Suppressor macrophage treated with lipopolysaccharide for 1 hour (primary cell): Measurements from ENCODE around the gene PRTG.
A peak's percentile ranks its signal among the peaks of the same experiment; 100 is the strongest.
"Not testable (repeated sequence)": the region's sequence is repeated elsewhere in the genome, so short reads cannot be mapped to it uniquely, and the experiment has no call there.

Experiments used
- DNase-seq, 3 donors: peaks; one replicate each; pipeline ENCODE4 v3.0.0-alpha.2; 2020 to 2022

PRTG gene

GRCh38 chr15:55619783-55620182 lies 123.2 kb downstream of the PRTG start:
- peak in 2 of 3 donors; percentile 21 to 23 for DNase-seq

DNA sequence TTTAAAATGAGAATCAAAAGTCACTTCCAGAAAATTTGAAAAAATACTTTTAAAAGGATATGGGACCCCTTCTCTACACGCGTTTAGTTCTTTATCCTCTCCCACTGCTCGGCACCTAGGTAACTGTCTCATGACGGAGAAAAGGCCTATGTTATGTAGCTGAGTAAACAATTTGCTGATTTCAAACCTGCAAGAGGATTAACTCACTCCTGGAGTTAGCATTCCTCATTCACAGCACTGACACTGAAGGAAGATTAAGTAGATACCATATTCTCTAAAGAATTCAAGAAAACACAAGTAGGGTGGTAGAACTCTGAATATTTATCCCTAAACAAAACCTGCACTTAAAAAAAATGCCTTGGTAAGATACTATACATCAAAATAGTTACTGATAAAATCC lies 124.6 kb downstream of the PRTG start:
- no peak for DNase-seq

GRCh38 chr15:55615445-55615844 lies 127.5 kb downstream of the PRTG start:
- DNase-seq: no peak

GRCh38 chr15:55613727-55614126 lies 129.2 kb downstream of the PRTG start:
- no peak for DNase-seq

- DNase-seq: no peak
Measured at GRCh38 chr15:55606214-55606613, 136.7 kb downstream of the PRTG start.

DNA sequence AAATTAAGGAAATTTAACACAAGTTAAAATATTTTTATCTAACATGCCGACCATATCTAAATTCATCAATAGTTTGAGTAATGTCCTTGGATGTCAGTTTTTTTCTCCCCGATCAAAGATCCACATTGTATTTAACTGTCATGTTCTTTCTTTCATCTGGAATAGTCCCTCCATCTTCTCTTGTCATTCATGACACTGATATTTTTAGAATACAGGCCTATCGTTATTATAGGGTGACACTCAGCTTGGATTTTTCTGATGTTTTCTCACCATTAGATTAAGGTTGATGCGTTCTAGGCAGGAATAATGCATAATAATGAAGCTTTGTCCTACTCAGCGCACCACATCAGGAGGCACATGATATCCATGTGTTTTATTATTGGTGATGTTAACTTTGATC lies 141.6 kb downstream of the PRTG start:
- no peak for DNase-seq

DNA sequence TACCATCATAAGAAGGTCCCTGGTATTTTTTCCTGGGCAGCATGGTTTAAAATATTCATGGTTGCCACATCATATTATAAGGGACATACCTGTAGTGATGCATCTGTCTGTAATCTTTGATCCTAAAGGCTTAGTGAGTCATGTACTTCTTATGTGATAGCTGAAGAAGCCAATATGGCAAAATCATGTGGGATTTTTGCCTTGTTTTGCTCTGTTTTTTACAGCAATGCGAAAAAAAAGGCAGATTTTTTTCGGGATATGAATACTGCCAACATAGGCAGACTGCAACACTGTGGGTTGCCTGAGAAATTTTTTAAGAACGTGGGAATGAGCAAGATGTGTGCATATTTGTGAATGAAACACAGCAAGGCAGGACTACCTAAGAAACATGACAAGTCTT lies 143.5 kb downstream of the PRTG start:
- DNase-seq: no peak

DNA sequence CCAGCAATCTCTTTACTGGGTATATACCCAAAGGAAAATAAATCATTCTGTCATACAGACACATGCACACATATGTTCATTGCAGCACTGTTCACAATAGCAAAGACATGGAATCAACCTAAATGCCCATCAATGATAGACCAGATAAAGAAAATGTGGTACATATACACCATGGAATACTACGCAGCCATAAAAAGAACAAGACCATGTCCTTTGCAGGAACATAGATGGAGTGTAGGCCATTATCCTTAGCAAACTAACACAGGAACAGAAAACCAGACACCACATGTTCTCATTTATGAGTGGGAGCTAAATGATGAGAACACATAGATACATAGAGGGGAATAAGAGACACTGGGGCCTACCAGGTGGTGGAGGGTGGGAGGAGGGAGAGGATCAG lies 149.9 kb downstream of the PRTG start:
- DNase-seq: not testable (repeated sequence)

GRCh38 chr15:55590788-55591187 lies 152.2 kb downstream of the PRTG start:
- DNase-seq: no peak

- no peak for DNase-seq
Measured at GRCh38 chr15:55589287-55589686, 153.7 kb downstream of the PRTG start.

- no peak for DNase-seq
Measured at GRCh38 chr15:55588815-55589115, 154.2 kb downstream of the PRTG start.

DNA sequence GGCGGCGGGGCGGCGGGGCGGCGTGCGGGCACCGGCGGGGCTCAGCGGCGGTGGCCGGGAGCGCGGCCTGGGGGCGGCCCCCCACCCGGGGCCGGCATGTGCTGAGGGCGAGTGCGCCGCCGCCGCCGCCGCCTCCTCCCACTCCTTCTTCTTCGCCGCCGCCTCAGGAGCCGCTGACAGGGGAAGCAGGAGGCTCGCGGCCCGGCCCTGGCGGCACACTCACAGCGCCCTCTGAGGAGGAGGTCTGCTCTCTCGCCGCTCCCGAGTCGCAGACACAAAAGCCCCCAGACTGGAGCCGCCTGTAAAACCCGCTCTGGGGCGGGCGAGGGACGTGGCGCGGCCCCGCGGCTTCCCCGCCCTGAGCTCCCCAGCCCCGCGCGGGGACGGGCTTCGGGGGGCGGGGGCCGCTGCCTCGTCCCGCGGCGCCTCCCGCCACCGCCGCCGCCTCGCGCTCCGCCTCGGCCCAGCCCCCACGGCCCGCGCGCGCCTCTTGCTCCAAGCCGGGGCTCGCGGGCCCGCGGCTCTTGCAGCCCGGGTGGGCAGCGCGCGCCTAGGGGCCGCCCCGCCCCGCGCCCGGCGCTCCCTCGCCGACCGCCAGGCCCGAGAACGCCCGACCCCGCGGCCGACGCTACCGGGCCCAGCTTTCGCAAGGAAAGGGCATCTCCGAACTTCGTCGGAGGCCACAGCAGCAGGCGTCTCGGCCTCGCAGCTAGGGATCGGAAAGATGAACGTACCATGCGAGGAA lies 154.7 kb downstream of the PRTG start, which contains the start of gene PYGO1:
TSS of gene PYGO1 (minus strand) at position 276 of the 745 bp plus-strand sequence. CDS start 462 bp downstream, outside the sequence.
- DNase-seq: peak; percentile 57 to 78 (median 66)

- DNase-seq: peak in 2 of 3 donors; percentile 27 to 42
Measured at GRCh38 chr15:55587321-55588069, 155.5 kb downstream of the PRTG start.

DNA sequence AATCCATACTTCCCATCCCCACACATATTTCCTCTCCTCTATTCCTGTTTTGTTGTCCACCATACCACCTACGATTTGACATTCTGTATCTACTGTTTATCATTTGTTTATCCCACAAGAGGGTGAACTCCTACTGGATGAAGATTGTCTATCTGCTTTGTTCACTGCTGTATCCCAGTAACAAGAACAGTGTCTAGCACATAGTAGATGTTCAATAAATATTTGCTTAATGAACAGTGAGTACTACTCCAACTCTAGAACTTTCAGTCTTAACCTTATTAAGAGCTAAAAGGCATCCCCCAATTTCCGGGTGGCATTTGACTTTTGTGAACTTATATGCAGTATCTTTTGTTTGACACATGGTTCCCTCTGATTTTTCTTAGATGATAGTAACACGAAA lies 156.1 kb downstream of the PRTG start:
- DNase-seq: no peak

DNA sequence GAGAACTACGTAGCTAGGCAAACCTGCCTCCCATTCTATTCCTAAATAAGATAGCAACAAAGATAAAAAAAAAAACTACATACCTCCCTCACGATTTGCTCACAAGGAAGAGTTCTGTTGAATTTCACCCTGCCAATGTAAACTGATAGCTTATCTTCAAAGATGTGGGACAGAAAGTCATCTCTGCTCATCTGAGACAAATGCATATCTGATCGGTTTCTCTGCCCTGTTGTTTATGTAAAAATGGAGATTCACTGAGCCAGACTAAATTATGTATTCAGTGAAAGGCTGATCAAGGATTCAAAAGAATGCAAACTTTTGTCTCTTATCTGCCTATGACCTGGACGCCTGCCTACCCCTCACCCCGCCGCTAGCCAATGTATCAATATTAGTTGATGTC lies 166.0 kb downstream of the PRTG start:
- no peak for DNase-seq

GRCh38 chr15:55574096-55574495 lies 168.9 kb downstream of the PRTG start:
- DNase-seq: no peak

DNA sequence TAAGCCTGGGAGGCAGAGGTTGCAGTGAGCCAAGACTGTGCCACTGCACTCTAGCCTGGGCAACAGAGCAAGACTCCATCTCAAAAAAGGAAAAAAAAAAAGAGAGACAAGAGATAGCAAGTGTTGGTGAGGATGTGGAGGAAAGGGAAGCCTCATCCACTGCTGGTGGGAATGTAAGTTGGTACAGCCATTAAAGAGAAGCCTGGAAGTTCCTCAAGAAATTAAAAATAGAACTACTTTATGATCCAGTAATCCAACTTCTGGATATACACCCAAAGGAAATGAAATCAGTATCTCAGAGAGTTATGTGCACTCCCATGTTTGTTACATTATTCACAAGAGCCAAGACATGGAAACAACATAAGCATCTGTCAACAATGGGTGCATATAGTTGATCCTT lies 169.7 kb downstream of the PRTG start:
- no peak for DNase-seq

- no peak for DNase-seq
Measured at GRCh38 chr15:55564347-55565145, 178.4 kb downstream of the PRTG start.

DNA sequence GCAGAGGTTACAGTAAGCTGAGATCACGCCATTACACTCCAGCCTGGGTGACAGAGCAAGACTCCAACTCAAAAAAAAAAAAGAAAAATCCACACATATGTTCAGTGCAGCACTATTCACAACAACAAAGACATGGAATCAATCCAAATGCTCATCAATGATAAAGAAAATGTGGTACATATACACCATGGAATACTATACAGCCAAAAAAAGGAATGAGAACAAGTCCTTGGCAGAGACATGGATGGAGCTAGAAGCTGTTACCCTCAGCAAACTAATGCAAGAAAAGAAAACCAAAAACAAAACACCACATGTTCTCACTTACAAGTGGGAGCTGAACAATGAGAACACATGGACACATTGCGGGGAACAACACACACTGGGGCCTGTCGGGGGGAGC lies 180.4 kb downstream of the PRTG start:
- no peak for DNase-seq
